DND-41 (cell line): ENCODE measurements around the gene PERM1.

Source experiments
- ATAC-seq: fragments of 200-7000 bp; cut with Tn5 transposase; 3 replicates; pipeline ENCODE4 v1.9.1; 2021; ENCODE audit warnings: low read depth; ENCODE audit not compliant: insufficient read depth
- DNase-seq: peaks from one replicate; pipeline ENCODE4 v3.0.0-alpha.2; 2020
- H2AFZ ChIP-seq: 2 replicates; pipeline ENCODE4 v1.6.0; 2012; ENCODE audit warnings: low read depth, low read length
- H3K27ac ChIP-seq: 2 replicates; pipeline ENCODE4 v1.5.1; 2012; ENCODE audit warnings: low read length, inconsistent platforms
- H3K27me3 ChIP-seq: fragments of 200-600 bp; sonication (generic); 2 replicates; pipeline ENCODE4 v1.6.0; 2012; ENCODE audit warnings: low read length, mild to moderate bottlenecking, inconsistent platforms; ENCODE audit not compliant: insufficient read depth, poor library complexity
- H3K36me3 ChIP-seq: 2 replicates; pipeline ENCODE4 v1.5.1; 2012; ENCODE audit warnings: low read length, inconsistent platforms; ENCODE audit not compliant: insufficient read depth
- H3K4me1 ChIP-seq: 2 replicates; pipeline ENCODE4 v1.5.1; 2012; ENCODE audit warnings: mild to moderate bottlenecking, low read length; ENCODE audit not compliant: insufficient read depth
- H3K4me2 ChIP-seq: 2 replicates; pipeline ENCODE4 v1.6.0; 2012; ENCODE audit warnings: mild to moderate bottlenecking, moderate library complexity, low read length, inconsistent platforms; ENCODE audit not compliant: insufficient read depth
- H3K4me3 ChIP-seq, 2 experiments: fragments of 200-600 bp in 1 of 2; shearing (Covaris generic) in 1 of 2; 2 replicates each; pipeline ENCODE4 v1.5.1; 2012 to 2016; ENCODE audit warnings: inconsistent platforms in 2 of 2, low read length in 2 of 2, mild to moderate bottlenecking in 2 of 2, low read depth in 1 of 2, moderate library complexity in 1 of 2
- H3K79me2 ChIP-seq: 2 replicates; pipeline ENCODE4 v1.6.0; 2012; ENCODE audit warnings: low read length, inconsistent platforms; ENCODE audit not compliant: insufficient read depth
- H3K9ac ChIP-seq: 2 replicates; pipeline ENCODE4 v1.6.0; 2012; ENCODE audit warnings: low read depth, mild to moderate bottlenecking, inconsistent platforms, low read length, moderate library complexity
- H3K9me3 ChIP-seq: 2 replicates; pipeline ENCODE4 v1.5.1; 2012; ENCODE audit warnings: low read length, moderate library complexity, mild to moderate bottlenecking, inconsistent platforms; ENCODE audit not compliant: insufficient read depth, severe bottlenecking
- H4K20me1 ChIP-seq: 2 replicates; pipeline ENCODE4 v1.6.0; 2012; ENCODE audit warnings: low read length; ENCODE audit not compliant: insufficient read depth
- CTCF ChIP-seq: IDR thresholded peaks from 2 replicates; pipeline ENCODE4 v1.5.1; 2012; ENCODE audit warnings: borderline replicate concordance, low read length, moderate library complexity, mild to moderate bottlenecking; ENCODE audit not compliant: poor library complexity, severe bottlenecking; ENCODE audit errors: extremely low read depth
- EZH2 ChIP-seq: IDR thresholded peaks from 3 replicates; pipeline ENCODE4 v1.6.1; 2012; ENCODE audit warnings: borderline replicate concordance, low read depth, mild to moderate bottlenecking, moderate library complexity, low read length, inconsistent platforms; ENCODE audit not compliant: severe bottlenecking

The PERM1 gene

GRCh38 chr1:967466-968343, 14.2 kb downstream of the PERM1 start:
- Histone ChIP-seq H3K36me3 (peaks cover 22% of the 10 kb centered on the region), H3K27ac (no peak overlapping the region), H3K79me2 (no peaks in the 10 kb centered on the region), H3K27me3 (peaks cover 5% of the 10 kb centered on the region), H3K9me3 (no peaks in the 10 kb centered on the region), H2AFZ (no peak overlapping the region), H3K9ac (no peak overlapping the region), H4K20me1 (peaks cover 21% of the 10 kb centered on the region), H3K4me2 (peak overlapping the region; percentile 97; the same call in 1 of the 2 replicates), H3K4me1 (peaks cover 14% of the 10 kb centered on the region), H3K4me3 (no peak overlapping the region; a peak in 1 of 4 replicates)
- ATAC-seq (no peak), DNase-seq (no peak)
- no peak for TF ChIP-seq EZH2

GRCh38 chr1:966704-967300, 15.1 kb downstream of the PERM1 start:
- TF ChIP-seq EZH2 (no peak), CTCF (no peak)
- Histone ChIP-seq H3K27ac (no peak overlapping the region), H3K79me2 (no peaks in the 10 kb centered on the region), H3K9me3 (no peaks in the 10 kb centered on the region), H3K27me3 (peaks cover 5% of the 10 kb centered on the region), H3K36me3 (peaks cover 29% of the 10 kb centered on the region), H3K9ac (peak overlapping the region; percentile 47), H3K4me2 (peak overlapping the region; percentile 97), H4K20me1 (peaks cover 21% of the 10 kb centered on the region), H2AFZ (peak overlapping the region; percentile 77), H3K4me3 (peak overlapping the region in 1 of 2 experiments; percentile 59; a peak in 2 of 4 replicates), H3K4me1 (peaks cover 14% of the 10 kb centered on the region)
- peak; percentile 93 for ATAC-seq
- peak; percentile 80 for DNase-seq

GRCh38 chr1:966135-966703, 15.7 kb downstream of the PERM1 start, which contains the start of gene PLEKHN1:
Gene PLEKHN1 (plus strand): TSS chr1:966482. CDS start chr1:966532, 50 bp downstream.
- Histone ChIP-seq H3K4me2 (peak within 1 kb of the TSS; percentile 97), H3K9ac (peak within 1 kb of the TSS; percentile 47)

More at GRCh38 chr1:966135-966703, 15.7 kb downstream of the PERM1 start, which contains the start of gene PLEKHN1:
- ATAC-seq (peak; percentile 2; the same call in 1 of the 3 replicates), DNase-seq (no peak)
- Histone ChIP-seq H3K36me3 (peaks cover 29% of the 10 kb centered on the region), H3K9me3 (no peaks in the 10 kb centered on the region), H3K27me3 (peaks cover 5% of the 10 kb centered on the region), H4K20me1 (peaks cover 25% of the 10 kb centered on the region), H3K4me3 (peak within 1 kb of the TSS in 1 of 2 experiments; percentile 59; a peak in 2 of 4 replicates), H3K27ac (no peak within 1 kb of the TSS), H2AFZ (peak within 1 kb of the TSS; percentile 77), H3K4me1 (peaks cover 20% of the 10 kb centered on the region), H3K79me2 (no peaks in the 10 kb centered on the region)
- no peak for TF ChIP-seq CTCF
- no peak for TF ChIP-seq EZH2
